ENCODE measurements around the gene FAIM2. TPM values are rescaled to one million over a fixed set of nuclear protein-coding genes. Genes with fewer than 3 reads are reported as not detected.

The FAIM2 gene
- total and polyA plus RNA-seq, 7 donors: 1.2 to 12.8 (median 6.1) TPM; not detected in 1

- intact Hi-C loops (cut with DNase I): loop anchor here (2.0 to 10.0 kb wide), 4 partner anchors 35 to 207 kb away; partner anchors contain the start of gene FAIM2
- TF ChIP-seq, protein P1, sequence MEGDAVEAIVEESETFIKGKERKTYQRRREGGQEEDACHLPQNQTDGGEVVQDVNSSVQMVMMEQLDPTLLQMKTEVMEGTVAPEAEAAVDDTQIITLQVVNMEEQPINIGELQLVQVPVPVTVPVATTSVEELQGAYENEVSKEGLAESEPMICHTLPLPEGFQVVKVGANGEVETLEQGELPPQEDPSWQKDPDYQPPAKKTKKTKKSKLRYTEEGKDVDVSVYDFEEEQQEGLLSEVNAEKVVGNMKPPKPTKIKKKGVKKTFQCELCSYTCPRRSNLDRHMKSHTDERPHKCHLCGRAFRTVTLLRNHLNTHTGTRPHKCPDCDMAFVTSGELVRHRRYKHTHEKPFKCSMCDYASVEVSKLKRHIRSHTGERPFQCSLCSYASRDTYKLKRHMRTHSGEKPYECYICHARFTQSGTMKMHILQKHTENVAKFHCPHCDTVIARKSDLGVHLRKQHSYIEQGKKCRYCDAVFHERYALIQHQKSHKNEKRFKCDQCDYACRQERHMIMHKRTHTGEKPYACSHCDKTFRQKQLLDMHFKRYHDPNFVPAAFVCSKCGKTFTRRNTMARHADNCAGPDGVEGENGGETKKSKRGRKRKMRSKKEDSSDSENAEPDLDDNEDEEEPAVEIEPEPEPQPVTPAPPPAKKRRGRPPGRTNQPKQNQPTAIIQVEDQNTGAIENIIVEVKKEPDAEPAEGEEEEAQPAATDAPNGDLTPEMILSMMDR (IDR thresholded peaks at IDR 0.05): no peak
- TF ChIP-seq POLR2AphosphoS5 (IDR thresholded peaks at IDR 0.05) (no peak), EP300 (IDR thresholded peaks at IDR 0.05) (no peak), POLR2A (IDR thresholded peaks at IDR 0.05) (no peak)
- DNase-seq: no peak
- Histone ChIP-seq H3K4me3 (no peak overlapping the region), H3K27ac (peak overlapping the region; percentile 49 to 62 (median 56)), H3K4me1 (peaks cover 0 to 29% (median 27%) of the 10 kb centered on the region in 4 donors), H3K9me3 (no peaks in the 10 kb centered on the region), H3K27me3 (peaks cover 0 to 4% (median 0%) of the 10 kb centered on the region in 3 donors), H3K36me3 (no peaks in the 10 kb centered on the region)
- 33 to 52% methylated on average over 11 of the region's 11 CpGs for WGBS, 2 donors
Measured at GRCh38 chr12:49867570-49868341, 35.9 kb downstream of the FAIM2 start.

GRCh38 chr12:49866859-49867569 is 36.7 kb downstream of the FAIM2 start:
- TF ChIP-seq, protein P1 (IDR thresholded peaks at IDR 0.05): peak; percentile 81 to 97 (median 94)
- no peak for TF ChIP-seq POLR2A (IDR thresholded peaks at IDR 0.05)
- TF ChIP-seq EP300 (IDR thresholded peaks at IDR 0.05): no peak
- no peak for TF ChIP-seq POLR2AphosphoS5 (IDR thresholded peaks at IDR 0.05)
- no peak overlapping the region for H3K27ac ChIP-seq
- intact Hi-C loops (cut with DNase I): loop anchor here (2.0 to 10.0 kb wide), 4 partner anchors 36 to 208 kb away; partner anchors contain the start of gene FAIM2
- no peaks in the 10 kb centered on the region for H3K36me3 ChIP-seq
- 30 to 42% methylated on average over 19 of the region's 19 CpGs for WGBS, 2 donors
- no peak overlapping the region for H3K4me3 ChIP-seq
- no peaks in the 10 kb centered on the region for H3K9me3 ChIP-seq
- H3K4me1 ChIP-seq: peaks cover 0 to 29% (median 27%) of the 10 kb centered on the region in 4 donors
- peaks cover 0 to 4% (median 0%) of the 10 kb centered on the region in 3 donors for H3K27me3 ChIP-seq
- peak; percentile 85 for DNase-seq

GRCh38 chr12:49865782-49866135 is 37.9 kb downstream of the FAIM2 start:
- Histone ChIP-seq H3K27ac (no peak overlapping the region), H3K4me1 (peaks cover 0 to 29% (median 27%) of the 10 kb centered on the region in 4 donors), H3K4me3 (no peak overlapping the region), H3K27me3 (peaks cover 0 to 4% (median 0%) of the 10 kb centered on the region in 3 donors), H3K9me3 (no peaks in the 10 kb centered on the region), H3K36me3 (no peaks in the 10 kb centered on the region)
- WGBS, 2 donors: 75 to 82% methylated on average over 8 of the region's 8 CpGs
- intact Hi-C loops (cut with DNase I): loop anchor here (2.0 to 10.0 kb wide), 4 partner anchors 37 to 209 kb away; partner anchors contain the start of gene FAIM2
- TF ChIP-seq, protein P1 (IDR thresholded peaks at IDR 0.05): no peak
- TF ChIP-seq POLR2AphosphoS5 (IDR thresholded peaks at IDR 0.05) (no peak), EP300 (IDR thresholded peaks at IDR 0.05) (no peak), POLR2A (IDR thresholded peaks at IDR 0.05) (no peak)
- no peak for DNase-seq

- DNase-seq: no peak
- H3K27ac ChIP-seq: no peak overlapping the region
- TF ChIP-seq EP300 (IDR thresholded peaks at IDR 0.05): no peak
- TF ChIP-seq POLR2AphosphoS5 (IDR thresholded peaks at IDR 0.05): no peak
- TF ChIP-seq POLR2A (IDR thresholded peaks at IDR 0.05): no peak
- TF ChIP-seq, protein P1 (IDR thresholded peaks at IDR 0.05): no peak
- H3K36me3 ChIP-seq: no peaks in the 10 kb centered on the region
- peaks cover 0 to 29% (median 27%) of the 10 kb centered on the region in 4 donors for H3K4me1 ChIP-seq
- intact Hi-C loops (cut with DNase I): loop anchor here (5.0 to 10.0 kb wide), 3 partner anchors 82 to 210 kb away; no protein-coding TSS in a partner anchor
- 88 to 92% methylated on average over 13 of the region's 13 CpGs for WGBS, 2 donors
- H3K9me3 ChIP-seq: no peaks in the 10 kb centered on the region
- H3K27me3 ChIP-seq: peaks cover 0 to 4% (median 0%) of the 10 kb centered on the region in 3 donors
- no peak overlapping the region for H3K4me3 ChIP-seq
Measured at GRCh38 chr12:49865109-49865781, 38.5 kb downstream of the FAIM2 start.
